Astrocyte (in vitro differentiated cells and primary cell): ENCODE measurements around the gene KIAA1328. TPM values are rescaled to one million over a fixed set of nuclear protein-coding genes. Genes with fewer than 3 reads are reported as not detected.
A peak's percentile ranks its signal among the peaks of the same experiment; 100 is the strongest.

Experiments used
- DNase-seq: peaks from one replicate; pipeline ENCODE4 v3.0.0-alpha.2; 2010; ENCODE audit warnings: low read depth
- FAIRE-seq: peaks from 2 replicates; lab custom pipeline; 2011; peaks lifted over from hg19 to GRCh38; lab: Jason Lieb, UNC
- H2AFZ ChIP-seq: 2 replicates; pipeline ENCODE4 v1.6.0; 2012; ENCODE audit warnings: low read depth, low read length, inconsistent platforms
- H3K27ac ChIP-seq: 2 replicates; pipeline ENCODE4 v1.5.1; 2011; ENCODE audit warnings: low read depth, low read length, inconsistent platforms
- H3K27me3 ChIP-seq: 2 replicates; pipeline ENCODE4 v1.6.0; 2011; ENCODE audit warnings: low read length, inconsistent platforms; ENCODE audit not compliant: insufficient read depth
- H3K36me3 ChIP-seq: 2 replicates; pipeline ENCODE4 v1.5.1; 2011; ENCODE audit warnings: low read length, inconsistent platforms; ENCODE audit not compliant: insufficient read depth
- H3K4me1 ChIP-seq: 2 replicates; pipeline ENCODE4 v1.5.1; 2011; ENCODE audit warnings: low read length, inconsistent platforms; ENCODE audit not compliant: insufficient read depth
- H3K4me2 ChIP-seq: 2 replicates; pipeline ENCODE4 v1.6.0; 2012; ENCODE audit warnings: low read length, inconsistent platforms
- H3K4me3 ChIP-seq: 2 replicates; pipeline ENCODE4 v1.5.1; 2011; ENCODE audit warnings: low read depth, mild to moderate bottlenecking, low read length, inconsistent platforms; ENCODE audit not compliant: insufficient read depth
- H3K79me2 ChIP-seq: 2 replicates; pipeline ENCODE4 v1.6.0; 2012; ENCODE audit warnings: mild to moderate bottlenecking, low read length, inconsistent platforms; ENCODE audit not compliant: insufficient read depth
- H3K9ac ChIP-seq: 2 replicates; pipeline ENCODE4 v1.6.0; 2012; ENCODE audit warnings: mild to moderate bottlenecking, low read length, inconsistent platforms
- H3K9me3 ChIP-seq: 2 replicates; pipeline ENCODE4 v1.5.1; 2012; ENCODE audit warnings: low read depth, mild to moderate bottlenecking, low read length, inconsistent platforms; ENCODE audit not compliant: insufficient read depth
- H4K20me1 ChIP-seq: 2 replicates; pipeline ENCODE4 v1.6.0; 2012; ENCODE audit warnings: low read length, inconsistent platforms; ENCODE audit not compliant: insufficient read depth
- H3K27ac Mint-ChIP-seq: one replicate; pipeline ENCODE4 v1.8.0; 2021; ENCODE audit warnings: mild to moderate bottlenecking, mixed read lengths; ENCODE audit not compliant: unreplicated experiment
- H3K27me3 Mint-ChIP-seq: one replicate; pipeline ENCODE4 v1.8.0; 2021; ENCODE audit warnings: low read depth, mixed read lengths; ENCODE audit not compliant: unreplicated experiment
- H3K36me3 Mint-ChIP-seq: one replicate; pipeline ENCODE4 v1.8.0; 2021; ENCODE audit warnings: low read depth, mixed read lengths; ENCODE audit not compliant: unreplicated experiment
- H3K4me1 Mint-ChIP-seq: one replicate; pipeline ENCODE4 v1.8.0; 2021; ENCODE audit warnings: low read depth, mixed read lengths; ENCODE audit not compliant: unreplicated experiment
- H3K4me3 Mint-ChIP-seq: one replicate; pipeline ENCODE4 v1.8.0; 2021; ENCODE audit warnings: mild to moderate bottlenecking, moderate library complexity, mixed read lengths; ENCODE audit not compliant: unreplicated experiment
- H3K9me3 Mint-ChIP-seq: one replicate; pipeline ENCODE4 v1.8.0; 2021; ENCODE audit warnings: mild to moderate bottlenecking, mixed read lengths; ENCODE audit not compliant: unreplicated experiment
- EZH2 ChIP-seq: IDR thresholded peaks from 2 replicates; pipeline ENCODE4 v1.6.1; 2012; ENCODE audit warnings: mild to moderate bottlenecking, low read length, inconsistent platforms; ENCODE audit not compliant: insufficient read depth
- total RNA-seq: library from RNA; stranded (reverse); gene quantifications from 2 replicates; pipeline ENCODE4 v1.2.1, GENCODE V29; 2021
- TF ChIP-seq, protein P1 (sequence below): IDR thresholded peaks from 2 replicates; pipeline ENCODE4 v1.5.1; 2011; ENCODE audit warnings: low read depth, mild to moderate bottlenecking, inconsistent platforms, low read length, moderate library complexity; ENCODE audit not compliant: insufficient read depth

KIAA1328 gene
- total RNA-seq, 1 donor from 2014 or later: 3.7 TPM

DNA sequence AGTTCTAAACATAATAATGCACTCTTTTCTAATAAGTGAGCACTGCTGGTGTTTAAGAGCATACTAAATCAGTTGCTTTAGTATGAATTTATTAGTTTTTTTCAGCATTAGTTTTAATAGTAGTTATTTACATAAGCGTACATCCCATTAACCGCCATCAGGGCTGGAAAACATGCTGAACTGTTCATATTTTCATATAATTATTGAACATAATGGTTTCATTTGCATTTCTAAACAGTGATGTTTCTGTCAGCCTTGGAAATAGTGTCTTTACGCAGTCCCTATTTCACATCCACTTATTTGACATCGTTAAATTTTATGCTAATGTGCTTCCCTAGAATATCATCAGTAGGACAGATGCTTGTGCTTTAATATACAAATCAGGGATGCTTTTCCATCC lies 71.5 kb downstream of the KIAA1328 start:
- no peaks in the 10 kb centered on the region for H3K79me2 ChIP-seq
- Mint-ChIP-seq H3K27me3 (no peaks in the 10 kb centered on the region), H3K4me1 (no peaks in the 10 kb centered on the region), H3K9me3 (no peaks in the 10 kb centered on the region), H3K4me3 (no peak overlapping the region), H3K36me3 (no peaks in the 10 kb centered on the region), H3K27ac (no peak overlapping the region)
- no peaks in the 10 kb centered on the region for H3K36me3 ChIP-seq
- no peaks in the 10 kb centered on the region for H3K4me1 ChIP-seq
- no peaks in the 10 kb centered on the region for H3K27me3 ChIP-seq
- no peak overlapping the region for H3K4me2 ChIP-seq
- H2AFZ ChIP-seq: no peak overlapping the region
- H3K9ac ChIP-seq: no peak overlapping the region
- TF ChIP-seq, protein P1, sequence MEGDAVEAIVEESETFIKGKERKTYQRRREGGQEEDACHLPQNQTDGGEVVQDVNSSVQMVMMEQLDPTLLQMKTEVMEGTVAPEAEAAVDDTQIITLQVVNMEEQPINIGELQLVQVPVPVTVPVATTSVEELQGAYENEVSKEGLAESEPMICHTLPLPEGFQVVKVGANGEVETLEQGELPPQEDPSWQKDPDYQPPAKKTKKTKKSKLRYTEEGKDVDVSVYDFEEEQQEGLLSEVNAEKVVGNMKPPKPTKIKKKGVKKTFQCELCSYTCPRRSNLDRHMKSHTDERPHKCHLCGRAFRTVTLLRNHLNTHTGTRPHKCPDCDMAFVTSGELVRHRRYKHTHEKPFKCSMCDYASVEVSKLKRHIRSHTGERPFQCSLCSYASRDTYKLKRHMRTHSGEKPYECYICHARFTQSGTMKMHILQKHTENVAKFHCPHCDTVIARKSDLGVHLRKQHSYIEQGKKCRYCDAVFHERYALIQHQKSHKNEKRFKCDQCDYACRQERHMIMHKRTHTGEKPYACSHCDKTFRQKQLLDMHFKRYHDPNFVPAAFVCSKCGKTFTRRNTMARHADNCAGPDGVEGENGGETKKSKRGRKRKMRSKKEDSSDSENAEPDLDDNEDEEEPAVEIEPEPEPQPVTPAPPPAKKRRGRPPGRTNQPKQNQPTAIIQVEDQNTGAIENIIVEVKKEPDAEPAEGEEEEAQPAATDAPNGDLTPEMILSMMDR: no peak
- TF ChIP-seq EZH2: no peak
- no peaks in the 10 kb centered on the region for H4K20me1 ChIP-seq
- H3K4me3 ChIP-seq: no peak overlapping the region
- FAIRE-seq: peak; percentile 9
- DNase-seq: no peak
- H3K9me3 ChIP-seq: no peaks in the 10 kb centered on the region
- H3K27ac ChIP-seq: no peak overlapping the region

DNA sequence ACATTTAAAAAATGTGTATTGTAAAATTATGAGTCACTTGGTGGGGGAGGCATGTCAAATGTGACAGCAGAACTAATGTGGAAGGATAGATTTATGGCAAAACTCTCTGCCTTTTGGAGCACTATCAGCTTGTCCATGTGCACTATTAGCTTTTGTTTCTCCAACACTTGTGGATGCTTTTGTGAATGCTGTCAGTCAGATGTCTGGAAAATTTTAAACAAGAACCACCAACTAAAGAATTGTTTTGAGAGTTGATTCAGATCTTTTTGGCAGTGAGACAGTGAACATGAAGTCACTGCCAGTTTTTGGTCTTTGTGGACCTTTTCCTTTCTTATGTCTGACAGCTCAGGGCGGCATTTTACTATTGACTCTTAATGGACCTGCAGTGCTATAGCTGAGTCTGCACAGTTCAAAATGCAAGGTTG lies 72.4 kb downstream of the KIAA1328 start:
- TF ChIP-seq, protein P1: no peak
- no peaks in the 10 kb centered on the region for H3K27me3 Mint-ChIP-seq
- Histone ChIP-seq H4K20me1 (no peaks in the 10 kb centered on the region), H3K4me1 (no peaks in the 10 kb centered on the region), H3K36me3 (no peaks in the 10 kb centered on the region), H3K4me2 (no peak overlapping the region), H3K79me2 (no peaks in the 10 kb centered on the region), H2AFZ (no peak overlapping the region), H3K4me3 (no peak overlapping the region), H3K27ac (no peak overlapping the region), H3K9me3 (no peaks in the 10 kb centered on the region), H3K27me3 (no peaks in the 10 kb centered on the region), H3K9ac (no peak overlapping the region)
- H3K4me3 Mint-ChIP-seq: no peak overlapping the region
- DNase-seq: no peak
- no peak for FAIRE-seq
- H3K4me1 Mint-ChIP-seq: no peaks in the 10 kb centered on the region
- H3K36me3 Mint-ChIP-seq: no peaks in the 10 kb centered on the region
- no peaks in the 10 kb centered on the region for H3K9me3 Mint-ChIP-seq
- H3K27ac Mint-ChIP-seq: no peak overlapping the region

DNA sequence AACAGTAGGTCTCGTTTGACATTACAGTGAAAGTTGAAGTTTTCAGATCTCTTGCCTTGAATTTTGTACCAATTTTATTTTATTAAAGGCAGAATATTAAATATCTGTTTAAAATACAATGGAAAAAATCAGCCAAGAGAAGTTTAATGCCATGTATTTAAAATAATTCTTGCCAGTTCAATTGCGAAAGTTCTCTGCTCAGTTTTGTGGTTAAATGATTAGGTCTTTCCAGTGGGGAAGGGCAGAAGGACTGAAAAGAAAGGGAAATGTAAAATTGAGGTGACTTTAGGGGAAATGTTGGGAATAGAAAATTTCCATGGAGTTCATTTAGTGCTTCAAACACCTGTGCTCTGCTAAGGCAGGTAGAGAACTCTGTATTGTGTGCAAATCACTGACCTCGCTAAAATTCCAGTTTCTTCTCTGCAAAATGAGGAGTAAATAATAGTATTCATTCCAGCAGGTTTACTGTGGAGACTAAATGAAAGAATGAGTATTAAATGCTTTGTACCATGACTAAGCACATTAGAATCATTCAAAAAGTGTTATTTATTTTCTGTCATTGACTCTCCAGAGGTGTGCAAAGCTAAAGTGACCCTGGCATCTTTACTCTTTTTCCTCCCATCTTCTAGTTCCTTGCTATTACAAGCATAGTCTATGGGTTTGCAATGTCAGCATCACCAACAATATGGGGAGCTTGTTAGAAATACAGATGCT lies 74.4 kb downstream of the KIAA1328 start:
- TF ChIP-seq, protein P1: no peak
- no peak for TF ChIP-seq EZH2

More for the DNA sequence above, 74.4 kb downstream of the KIAA1328 start:
- Mint-ChIP-seq H3K27me3 (no peaks in the 10 kb centered on the region), H3K4me1 (no peaks in the 10 kb centered on the region), H3K27ac (no peak overlapping the region), H3K4me3 (no peak overlapping the region), H3K36me3 (no peaks in the 10 kb centered on the region), H3K9me3 (no peaks in the 10 kb centered on the region)
- Histone ChIP-seq H3K79me2 (no peaks in the 10 kb centered on the region), H3K36me3 (no peaks in the 10 kb centered on the region), H4K20me1 (no peaks in the 10 kb centered on the region), H3K27me3 (no peaks in the 10 kb centered on the region), H3K27ac (no peak overlapping the region), H3K9me3 (no peaks in the 10 kb centered on the region), H2AFZ (no peak overlapping the region), H3K4me3 (no peak overlapping the region), H3K9ac (no peak overlapping the region), H3K4me2 (no peak overlapping the region), H3K4me1 (no peaks in the 10 kb centered on the region)
- FAIRE-seq (no peak), DNase-seq (no peak)
